Activated CD4-positive, alpha-beta T cell treated with anti-CD3 and anti-CD28 coated beads, Interleukin-2, amount 50 U/mL, for 1 hour (primary cell): ENCODE data around the gene FREM1.

Source experiments
- DNase-seq: peaks from one replicate; pipeline ENCODE4 v3.0.0-alpha.2; 2020

Gene FREM1

DNA sequence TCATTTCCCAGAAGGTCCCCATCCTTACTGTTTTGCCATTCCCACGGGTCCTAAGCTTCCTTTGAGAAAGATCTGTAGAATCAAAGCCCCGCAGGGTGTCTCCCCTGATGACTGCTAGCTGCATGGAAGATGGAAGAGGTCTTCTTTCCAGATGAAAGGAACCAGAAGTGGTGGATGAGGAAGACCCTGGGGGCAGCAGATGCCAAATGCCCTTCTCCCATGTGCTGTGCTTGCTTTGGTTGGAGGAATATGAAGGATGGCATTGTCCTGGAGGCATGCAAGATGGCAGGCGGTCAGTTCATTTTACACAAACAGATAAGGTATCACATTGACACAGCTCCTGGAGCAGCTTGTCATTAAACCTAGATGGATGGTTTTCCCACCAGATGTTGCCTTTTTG lies 161.9 kb downstream of the FREM1 start:
- no peak for DNase-seq

DNA sequence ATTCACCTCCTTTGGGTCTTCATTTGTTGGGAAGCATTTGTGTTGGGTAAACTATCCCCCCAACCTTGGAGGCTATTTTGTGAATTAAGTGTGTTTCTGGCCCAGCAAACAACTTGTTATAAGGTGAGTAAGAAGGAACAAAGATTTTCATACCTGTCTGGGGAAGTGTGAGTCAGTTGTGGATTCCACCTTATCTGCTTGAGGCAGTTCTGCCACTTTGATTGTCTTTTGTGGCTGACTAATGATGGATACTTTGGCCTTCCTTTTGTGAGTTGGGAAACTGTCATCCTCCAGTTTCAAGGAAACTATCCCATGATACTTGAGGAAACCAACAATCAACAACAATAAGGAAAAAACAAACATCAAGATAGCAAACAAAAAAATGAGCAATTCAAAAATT lies 163.1 kb downstream of the FREM1 start:
- no peak for DNase-seq

DNA sequence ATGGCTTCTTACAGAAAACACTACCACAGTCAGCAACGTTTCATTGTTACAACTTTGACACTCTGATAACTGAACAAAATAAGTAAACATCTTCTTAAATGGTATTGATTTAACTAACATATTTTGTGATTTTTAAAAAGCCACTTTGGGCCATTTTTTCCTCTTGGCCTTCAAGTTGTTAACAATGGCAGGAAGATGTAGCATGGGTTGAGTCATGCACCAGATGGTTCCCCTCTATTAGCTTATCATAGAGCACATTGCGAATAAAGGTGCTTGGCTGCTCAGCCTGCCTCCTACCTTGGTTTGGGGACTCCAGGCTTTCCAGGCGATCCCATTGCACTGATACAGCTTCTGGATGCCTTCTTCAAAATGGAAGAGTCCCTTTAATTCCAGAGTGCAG lies 163.6 kb downstream of the FREM1 start:
- DNase-seq: no peak

DNA sequence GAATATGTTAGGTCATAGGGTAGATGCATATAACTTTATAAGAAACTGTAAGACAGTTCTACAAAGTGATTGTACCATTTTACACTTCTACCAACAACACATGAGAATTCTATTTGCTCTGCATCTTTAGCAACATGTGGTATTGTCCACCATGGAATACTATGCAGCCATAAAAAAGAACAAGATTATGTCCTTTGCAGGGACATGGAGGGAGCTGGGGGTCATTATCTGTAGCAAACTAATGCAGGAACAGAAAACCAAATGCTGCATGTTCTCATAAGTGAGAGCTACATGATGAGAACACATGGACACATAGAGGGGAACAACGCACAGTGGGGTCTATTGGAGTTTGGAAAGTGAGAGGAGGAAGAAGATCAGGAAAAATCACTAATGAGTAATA lies 165.5 kb downstream of the FREM1 start:
- no peak for DNase-seq

DNA sequence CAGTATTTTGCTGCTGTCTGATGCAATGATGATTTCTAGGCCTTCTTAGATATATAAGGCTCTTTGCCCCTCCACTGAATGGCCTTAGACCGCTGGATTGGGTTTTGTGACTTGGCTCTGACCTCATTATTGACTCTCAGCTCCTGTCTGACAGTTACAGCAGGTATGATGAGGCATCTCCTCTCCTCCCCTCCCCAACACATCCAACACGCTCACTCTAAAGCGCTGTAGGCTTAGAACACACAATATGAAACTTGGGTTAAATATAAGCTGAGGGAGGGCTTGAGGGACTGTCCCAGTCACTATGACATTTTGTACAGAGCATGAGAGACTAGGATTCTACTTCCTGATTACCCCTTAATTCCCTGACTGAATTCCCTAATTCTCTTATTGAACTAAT lies 168.9 kb downstream of the FREM1 start:
- DNase-seq: no peak

DNA sequence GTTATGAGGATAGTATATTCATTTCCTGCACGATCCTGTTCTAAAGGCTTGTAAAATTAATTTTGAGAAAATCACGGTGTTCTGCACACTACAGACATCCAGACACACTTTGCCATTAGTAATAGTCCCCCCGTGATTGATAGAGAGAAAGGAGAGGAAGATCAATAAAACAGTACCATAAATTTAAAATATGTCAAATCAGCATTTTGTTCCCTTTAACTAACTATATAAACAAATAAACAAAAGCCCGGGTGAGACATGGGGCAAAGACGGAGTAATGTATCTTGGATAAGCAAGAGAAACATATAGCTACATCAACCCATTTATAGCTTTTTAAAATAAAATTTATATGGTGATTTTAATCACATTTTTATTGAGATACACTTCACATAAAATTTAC lies 177.1 kb downstream of the FREM1 start:
- no peak for DNase-seq

DNA sequence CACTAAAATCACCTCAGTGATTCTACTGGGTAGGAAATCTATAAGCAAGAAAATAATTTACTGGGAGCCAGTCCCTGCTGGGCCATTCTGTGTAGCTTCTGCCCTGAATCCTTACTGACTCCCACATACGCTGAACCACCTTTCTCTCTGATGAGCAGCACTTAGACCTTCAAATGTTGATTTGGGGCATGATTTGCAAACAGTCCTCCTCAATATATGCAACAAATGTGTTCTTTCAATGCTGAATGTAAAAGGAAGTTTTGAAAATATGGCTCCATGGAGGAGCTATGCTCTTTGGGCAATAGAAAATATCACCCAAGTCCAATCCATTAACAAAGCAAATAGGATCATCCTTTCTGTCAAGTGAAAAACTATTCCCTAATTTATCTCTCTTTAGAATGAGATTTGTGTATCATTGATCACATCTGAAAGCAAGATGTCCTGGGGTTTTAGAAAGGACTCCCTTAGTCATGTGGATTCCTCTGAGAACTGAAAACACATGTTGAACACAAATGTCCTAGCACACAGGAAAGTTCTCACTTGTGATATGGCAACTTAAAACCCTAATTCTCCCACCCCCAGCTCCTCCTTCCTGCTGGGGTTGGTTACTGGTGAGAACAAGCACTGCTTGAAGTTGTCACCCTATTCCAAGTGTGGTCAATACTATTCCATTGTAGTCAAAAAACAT lies 178.8 kb downstream of the FREM1 start:
- DNase-seq: no peak

DNA sequence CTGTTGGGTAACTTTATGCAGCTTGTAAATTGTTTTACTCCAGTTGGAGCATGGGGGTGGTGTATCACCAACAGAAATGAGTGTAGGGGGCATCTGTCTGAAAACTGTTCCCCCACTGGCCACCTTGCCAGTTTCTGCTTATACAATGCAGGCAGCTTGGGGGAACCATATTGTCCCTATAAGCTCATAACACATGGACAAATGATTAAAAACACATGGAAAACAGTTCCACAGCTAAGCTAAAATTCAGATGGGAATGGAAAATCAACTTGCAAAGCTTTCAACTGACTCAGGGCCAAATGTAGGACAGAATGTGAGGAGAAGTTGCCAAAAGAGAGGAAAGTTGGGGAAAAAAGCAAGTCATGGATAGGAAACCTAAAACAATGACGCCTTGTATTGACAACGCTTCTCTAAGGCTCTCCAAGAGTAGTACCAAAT lies 179.7 kb downstream of the FREM1 start:
- no peak for DNase-seq

DNA sequence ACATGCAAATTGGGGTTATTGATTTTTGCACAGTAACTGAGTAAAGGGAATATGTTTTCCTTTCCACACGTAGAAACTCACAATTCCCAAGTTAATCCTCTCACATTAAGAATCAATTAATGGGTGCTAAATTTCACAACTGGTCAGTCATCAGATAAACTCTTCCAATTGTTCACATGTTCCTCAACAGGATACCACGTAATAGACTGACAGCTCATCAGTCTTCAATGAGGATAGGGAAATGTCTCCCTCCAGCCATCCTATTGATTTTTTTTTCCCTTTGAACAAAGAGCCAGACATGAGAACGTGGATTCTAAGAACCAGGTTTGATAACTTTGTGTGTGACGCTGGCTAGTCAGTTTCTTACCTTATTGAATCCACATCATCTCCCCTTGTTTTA lies 186.9 kb downstream of the FREM1 start:
- no peak for DNase-seq

DNA sequence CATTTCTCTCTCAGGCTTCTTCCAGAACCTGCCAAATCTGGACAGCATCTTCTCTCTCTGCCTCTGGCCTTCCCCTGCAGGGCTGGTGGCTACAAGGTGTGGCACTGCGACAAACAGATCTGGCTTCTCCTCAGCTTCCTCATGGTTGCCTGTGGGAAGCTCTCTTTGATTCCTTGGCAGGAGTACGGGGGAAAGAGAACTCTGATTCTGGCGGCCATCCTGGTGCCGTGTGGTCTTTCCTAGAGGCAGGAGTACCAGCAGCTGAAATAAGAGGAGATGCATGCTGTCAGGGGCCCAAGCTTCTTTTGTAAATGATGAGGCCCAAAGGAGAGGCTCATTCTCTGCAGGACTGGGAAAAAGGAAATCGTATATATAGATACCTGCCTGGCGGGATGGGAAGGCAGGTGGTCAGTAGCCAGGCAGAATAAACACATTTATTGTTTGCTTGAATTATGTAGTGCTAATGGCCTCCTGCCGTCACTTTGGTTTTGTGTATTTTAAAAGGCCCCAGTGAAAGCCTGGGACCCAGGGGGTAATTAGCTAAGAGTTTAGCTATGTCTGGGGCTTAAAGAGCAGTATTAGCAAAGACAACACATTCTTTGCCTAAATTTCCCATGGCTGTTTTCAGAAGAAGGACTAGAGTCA lies 187.7 kb downstream of the FREM1 start, which contains the start of gene CER1:
TSS of gene CER1 (minus strand) at position 343 of the 645 bp plus-strand sequence. CDS start at position 282, 61 bp downstream.
- DNase-seq: no peak

DNA sequence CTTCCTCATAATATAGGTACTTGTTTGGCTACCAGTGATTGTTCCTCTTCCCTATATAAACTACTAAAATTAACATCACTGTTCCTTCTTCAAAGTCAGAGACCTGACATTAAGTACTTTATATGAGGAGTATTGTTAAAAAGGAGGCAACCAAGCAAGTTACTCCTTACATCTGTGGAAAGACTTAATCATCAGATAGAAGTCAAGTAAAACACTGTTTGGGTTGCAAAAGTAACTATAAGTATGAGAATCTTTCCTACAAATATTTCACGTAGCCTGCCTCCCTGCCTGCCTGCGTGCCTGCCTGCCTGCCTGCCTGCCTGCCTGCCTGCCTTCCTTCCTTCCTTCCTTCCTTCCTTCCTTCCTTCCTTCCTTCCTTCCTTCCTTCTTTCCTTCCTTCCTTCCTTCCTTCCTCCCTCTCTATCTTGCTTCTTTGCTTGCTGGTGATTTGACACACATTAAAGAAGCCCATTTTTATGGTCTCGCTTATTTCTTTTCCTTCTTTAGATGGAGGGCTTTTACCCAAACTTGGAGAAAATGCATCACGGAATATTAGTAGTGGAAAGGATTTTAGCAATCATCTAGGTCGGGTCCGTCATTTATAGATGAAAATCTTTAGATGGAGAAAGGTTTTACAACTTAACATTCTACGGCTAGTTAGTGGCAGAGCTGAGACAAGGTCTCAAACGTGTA lies 190.9 kb downstream of the FREM1 start:
- DNase-seq: no peak

DNA sequence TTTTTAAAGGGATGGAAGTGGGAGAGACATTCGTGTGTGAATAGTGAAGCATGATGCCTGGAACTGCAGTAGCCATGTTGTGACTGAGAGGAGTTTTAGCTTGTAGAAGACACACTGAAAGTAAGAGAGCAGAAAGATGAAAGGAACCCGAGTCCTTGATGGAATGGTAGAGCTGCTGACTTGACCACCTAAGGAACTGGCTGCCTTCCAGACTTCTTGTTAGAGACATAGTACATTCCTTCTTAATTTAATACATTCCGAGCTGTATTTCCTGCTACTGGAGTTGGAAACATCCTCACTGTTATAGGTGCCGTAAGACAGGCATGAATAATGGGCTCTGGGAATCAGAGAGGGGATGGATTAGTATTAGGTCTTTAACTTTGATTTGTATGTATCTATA lies 195.1 kb downstream of the FREM1 start:
- no peak for DNase-seq

DNA sequence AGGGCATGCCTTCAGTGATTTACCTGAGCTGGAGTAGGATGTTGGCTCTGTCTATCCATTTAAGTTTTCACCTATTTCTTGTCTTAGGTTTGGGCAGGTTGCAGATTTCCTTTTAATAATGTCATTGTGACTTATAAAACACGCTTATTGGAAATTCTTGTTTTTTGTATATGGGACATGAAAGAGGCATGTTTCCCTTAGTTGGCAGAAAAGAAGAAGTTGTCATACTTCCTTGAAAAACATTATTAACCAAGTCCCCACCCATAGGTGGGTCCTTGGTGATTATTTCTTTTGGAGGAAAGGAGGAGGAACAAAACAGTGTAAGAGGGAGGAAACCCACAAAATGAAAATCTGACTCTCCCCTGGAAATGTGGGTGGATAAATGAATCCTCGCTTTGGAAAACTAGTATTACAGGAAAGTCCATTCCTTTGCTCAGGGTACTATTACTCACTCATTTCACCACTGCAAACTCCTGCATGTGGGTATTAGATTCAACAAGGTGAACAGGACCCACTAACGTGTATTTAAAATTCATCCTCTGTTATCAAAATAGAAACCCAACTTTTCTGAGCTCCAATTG lies 197.0 kb downstream of the FREM1 start:
- DNase-seq: no peak

DNA sequence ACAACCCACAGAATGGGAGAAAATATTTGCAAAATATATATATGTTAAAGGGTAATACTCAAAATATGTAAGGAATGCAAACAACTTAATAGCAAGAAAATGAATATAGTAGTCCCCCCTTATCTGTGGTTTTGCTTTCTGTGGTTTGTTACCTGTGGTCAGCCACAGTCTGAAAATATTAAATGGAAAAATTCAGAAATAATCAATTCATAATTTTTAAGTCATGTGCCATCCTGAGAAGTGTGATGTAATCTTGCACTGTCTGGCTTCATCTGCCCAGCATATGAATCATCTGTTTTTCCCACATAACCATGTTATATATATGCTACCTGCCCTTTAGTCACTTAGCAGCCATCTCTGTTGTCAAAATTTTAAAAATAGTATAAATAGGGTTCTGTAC lies 199.4 kb downstream of the FREM1 start:
- DNase-seq: no peak

DNA sequence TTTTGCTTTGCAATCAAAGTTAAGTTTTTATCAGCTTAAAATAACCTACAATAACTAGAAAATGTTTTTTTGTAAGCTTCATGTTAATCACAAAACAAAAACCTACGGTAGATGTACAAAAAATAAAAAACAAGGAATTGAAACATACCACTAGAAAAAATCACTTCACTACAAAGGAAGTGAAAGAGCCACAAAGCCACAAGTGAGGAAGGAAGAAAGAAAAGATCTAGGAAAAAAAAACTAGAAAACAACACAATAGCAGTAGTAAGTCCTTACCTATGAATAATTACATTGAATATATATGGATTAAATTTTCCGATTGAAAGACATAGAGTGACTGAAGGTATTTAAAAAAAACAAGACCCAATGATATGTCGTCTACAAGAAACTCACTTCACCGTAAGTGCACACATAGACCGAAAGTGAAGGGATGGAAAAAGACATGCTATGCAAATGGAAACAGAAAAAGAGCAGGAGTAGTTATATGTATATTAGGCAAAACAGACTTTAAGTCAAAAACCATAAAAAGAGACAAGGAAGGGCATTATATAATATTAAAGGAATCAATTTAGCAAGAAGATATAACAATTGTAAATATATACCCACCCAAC lies 203.6 kb downstream of the FREM1 start:
- no peak for DNase-seq

DNA sequence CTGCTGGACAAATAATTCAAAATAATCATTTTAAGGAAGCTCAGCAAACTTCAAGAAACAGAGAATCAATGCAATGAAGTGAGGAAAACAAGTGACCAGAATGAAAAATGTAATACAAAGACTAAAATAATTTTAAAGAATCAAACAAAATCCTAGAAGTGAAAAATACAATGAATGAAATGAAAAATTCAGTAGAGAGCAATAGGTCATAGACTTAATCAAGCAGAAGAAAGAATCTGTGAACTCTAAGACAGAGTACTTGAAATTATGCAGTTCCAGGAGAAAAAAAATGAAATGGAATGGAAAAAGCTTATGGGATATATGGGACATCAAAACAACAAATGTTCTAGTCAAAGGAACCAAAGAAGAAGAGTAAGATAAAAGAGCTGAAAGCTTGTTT lies 205.1 kb downstream of the FREM1 start:
- no peak for DNase-seq

DNA sequence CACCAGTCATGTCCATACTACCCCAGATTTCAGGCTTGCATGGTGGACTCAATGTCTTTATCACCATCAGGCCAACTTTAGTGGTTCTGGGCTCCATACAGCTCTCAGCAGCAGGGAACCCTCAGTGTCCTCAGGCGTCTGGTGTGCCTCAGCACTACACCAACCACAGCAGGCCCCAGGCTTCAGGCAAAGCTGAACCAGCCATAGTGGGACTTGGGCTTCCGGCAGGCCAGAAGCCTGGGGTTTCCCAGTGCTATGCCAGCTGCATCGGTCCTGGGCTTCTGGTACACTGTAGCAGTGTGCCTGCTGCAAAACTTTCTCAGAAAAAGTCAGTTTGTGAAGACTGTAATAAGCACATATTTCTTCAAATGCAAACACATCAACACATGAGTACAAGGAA lies 205.9 kb downstream of the FREM1 start:
- no peak for DNase-seq

DNA sequence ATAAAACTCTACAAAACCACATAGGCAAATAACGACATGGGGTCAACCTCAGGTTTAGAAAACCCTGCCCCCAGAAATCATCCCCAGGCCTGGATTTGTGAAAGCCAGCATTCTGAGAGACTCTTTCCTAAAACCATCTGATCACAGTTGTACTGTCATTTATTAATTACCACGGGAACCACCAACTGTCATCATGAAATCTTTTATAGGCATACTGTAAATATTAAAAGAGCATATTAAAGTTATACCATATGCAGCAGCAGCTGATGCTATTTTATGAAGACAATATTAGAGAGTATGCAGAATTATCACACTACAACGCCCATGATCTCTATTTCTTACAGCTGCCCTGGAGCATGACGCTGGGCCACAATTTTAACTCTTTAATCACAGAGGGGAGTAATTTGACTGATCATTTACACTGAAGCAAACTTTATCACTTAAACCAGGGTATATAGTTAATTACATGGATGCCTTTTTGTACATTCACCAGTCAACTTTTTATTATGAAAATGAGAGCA lies 208.0 kb downstream of the FREM1 start:
- no peak for DNase-seq

DNA sequence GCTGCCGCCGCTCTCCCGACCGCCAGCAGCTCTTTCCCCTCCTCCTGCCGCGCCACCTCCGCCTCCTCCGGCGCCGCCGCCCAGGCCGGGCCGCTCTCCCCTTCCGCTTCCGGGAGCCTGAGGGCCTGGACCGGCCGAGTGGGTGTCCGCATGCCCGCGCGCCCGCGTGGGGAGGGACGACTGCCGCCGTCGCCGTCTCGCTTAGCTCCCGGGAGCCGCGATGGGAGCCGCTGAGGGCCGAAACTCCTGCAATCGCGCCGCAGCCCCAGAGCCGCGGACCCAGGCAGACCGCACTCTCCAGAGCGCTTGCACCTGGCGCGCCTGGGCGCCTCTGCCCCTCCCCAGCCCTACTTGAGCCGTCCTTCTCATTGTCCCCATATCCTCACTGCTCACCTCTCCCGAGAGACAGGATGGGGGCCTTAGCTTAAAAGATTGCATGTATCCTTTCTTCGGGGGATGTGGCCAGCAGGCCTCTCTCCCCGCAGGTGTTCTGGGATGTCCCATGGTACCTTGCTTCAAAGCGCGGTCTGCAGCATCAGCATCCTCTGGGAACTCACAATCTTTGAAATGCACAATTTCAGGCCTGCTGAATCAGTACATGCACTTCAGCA lies 216.9 kb downstream of the FREM1 start, which contains the start of gene ZDHHC21:
TSS of gene ZDHHC21 (minus strand) at position 182 of the 611 bp plus-strand sequence. CDS start 19,092 bp downstream, outside the sequence.
- DNase-seq: peak; percentile 26

DNA sequence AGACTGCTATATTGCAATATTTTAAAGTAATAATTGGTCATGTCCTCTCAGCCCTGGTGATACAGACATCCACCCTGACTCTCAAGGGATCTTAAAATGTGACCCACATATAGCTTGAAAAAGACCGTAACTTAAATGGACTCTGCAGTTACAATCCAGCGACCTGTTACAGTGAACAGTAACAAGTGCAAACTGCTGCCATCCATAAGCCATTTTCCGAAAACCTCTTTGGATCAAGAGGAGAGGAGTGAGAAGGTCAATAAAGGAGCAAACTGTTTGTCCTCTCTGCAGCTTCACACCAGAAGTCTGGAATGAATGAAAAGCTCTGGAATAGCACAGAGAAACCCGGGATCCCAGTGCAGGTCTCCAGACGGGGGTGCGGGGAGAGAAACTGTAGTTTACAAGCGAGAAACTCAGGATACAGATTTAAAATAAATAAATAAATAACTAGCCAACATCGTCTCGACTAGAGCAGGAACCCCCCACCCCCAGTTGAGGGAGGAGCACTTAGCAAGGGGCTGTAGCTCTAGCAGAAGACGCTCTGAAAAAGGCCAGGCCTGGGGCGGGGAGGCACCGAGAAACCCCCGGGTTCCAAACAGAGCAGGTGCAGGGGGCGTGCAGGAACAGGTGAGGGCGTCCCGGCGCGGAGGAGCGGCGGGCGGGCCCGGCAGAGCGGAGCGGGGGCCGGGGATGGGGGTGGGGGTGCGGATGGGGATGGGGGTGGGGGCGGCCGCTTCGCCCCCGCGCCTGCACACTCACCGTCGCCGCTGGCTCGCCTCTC lies 217.6 kb downstream of the FREM1 start:
- peak; percentile 16 for DNase-seq

DNA sequence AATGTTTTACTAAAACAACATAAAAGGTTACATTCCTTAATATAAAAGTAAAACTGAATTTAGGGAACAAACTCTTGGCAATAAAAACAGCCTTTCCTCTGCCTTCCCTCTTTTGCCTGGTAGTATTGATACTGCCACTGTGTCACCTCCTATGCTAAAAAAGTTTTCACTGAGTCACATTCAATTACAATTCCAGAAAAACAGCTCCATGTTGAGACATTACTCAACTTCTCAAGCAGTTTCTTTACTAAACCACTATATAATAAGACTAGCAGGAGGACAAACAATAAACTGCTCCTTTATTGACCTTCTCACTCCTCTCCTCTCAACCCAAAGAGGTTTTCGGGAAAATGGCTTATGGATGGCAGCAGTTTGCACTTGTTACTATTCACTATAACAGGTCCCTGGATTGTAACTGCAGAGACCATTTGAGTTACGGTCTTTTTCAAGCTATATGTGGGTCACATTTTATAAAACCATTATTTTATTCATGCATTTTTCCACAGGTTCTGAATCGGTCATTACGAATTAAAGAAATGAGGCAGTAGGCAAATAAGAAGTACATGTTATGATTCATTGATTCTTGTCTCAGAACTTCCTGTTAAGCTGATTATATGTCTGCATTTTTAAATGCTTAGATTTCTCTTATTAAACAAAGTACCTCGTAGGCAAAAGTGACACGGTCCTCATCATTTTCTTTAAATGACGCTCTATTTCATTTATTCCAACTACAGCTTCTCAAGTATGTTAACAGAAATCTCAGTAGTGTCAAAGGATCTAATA lies 219.1 kb downstream of the FREM1 start:
- DNase-seq: no peak
